HG02885 (cell line): ENCODE data around the gene CD7.

Source experiments
- ATAC-seq: cut with Tn5 transposase; IDR thresholded peaks from one replicate; pipeline ENCODE4 v1.9.1; 2021; ENCODE audit warnings: mild to moderate bottlenecking; ENCODE audit not compliant: unreplicated experiment, poor library complexity

Gene CD7

GRCh38 chr17:82301300-82301915, 16.0 kb downstream of the CD7 start:
- no peak for ATAC-seq

GRCh38 chr17:82300707-82301270, 16.6 kb downstream of the CD7 start:
- ATAC-seq, result no peak

- no peak for ATAC-seq
These were observed 17.2 kb downstream of the CD7 start for GRCh38 chr17:82300228-82300627.

GRCh38 chr17:82299452-82299851, 18.0 kb downstream of the CD7 start:
- ATAC-seq, result no peak

GRCh38 chr17:82298538-82299421, 18.6 kb downstream of the CD7 start:
- ATAC-seq, result no peak

- peak; percentile 36 for ATAC-seq
These were observed 19.5 kb downstream of the CD7 start for GRCh38 chr17:82297714-82298537.

DNA sequence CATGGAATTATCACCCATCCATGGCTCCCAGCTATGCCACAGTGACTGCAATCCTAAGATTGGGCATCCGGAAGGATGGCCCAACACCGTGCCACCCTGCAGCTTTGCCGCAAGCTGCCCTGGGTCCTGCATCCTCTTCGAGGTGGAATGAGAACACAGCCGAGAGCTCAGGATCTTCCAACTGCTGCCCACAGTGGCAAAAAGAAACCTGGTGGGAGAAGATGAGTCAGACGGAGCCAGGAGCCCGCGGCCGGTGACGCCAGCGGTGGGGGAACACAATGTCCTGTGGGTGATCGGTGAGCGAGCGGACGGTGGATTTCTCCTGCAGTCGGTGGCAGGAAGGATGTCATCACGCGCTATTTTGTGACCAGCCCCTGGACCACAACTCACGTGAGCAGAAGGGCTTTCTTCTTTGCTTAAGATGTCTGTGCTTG, 20.1 kb downstream of the CD7 start:
- no peak for ATAC-seq

GRCh38 chr17:82296511-82297279, 20.7 kb downstream of the CD7 start:
- ATAC-seq, result no peak

DNA sequence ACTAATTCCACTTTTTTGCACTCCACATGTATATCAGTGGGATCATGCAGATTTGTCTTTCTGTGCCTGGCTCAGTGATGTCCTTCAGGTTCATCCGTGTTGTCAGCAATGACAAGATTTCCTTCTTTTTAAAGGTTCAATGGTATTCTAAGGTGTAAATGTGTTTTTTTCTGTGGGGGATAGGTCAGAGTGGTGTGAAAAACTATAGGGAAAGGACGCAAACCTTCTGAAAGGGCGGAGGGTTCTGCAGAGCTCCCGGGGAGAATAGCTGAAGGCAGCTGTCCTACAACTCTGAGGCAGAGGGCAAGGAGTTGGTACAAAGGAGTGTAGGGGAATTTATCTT, 22.0 kb downstream of the CD7 start:
- no peak for ATAC-seq

GRCh38 chr17:82294064-82294773, 23.2 kb downstream of the CD7 start:
- ATAC-seq, result no peak

- peak; percentile 98 for ATAC-seq
These were observed 24.9 kb downstream of the CD7 start for GRCh38 chr17:82292251-82293154.

DNA sequence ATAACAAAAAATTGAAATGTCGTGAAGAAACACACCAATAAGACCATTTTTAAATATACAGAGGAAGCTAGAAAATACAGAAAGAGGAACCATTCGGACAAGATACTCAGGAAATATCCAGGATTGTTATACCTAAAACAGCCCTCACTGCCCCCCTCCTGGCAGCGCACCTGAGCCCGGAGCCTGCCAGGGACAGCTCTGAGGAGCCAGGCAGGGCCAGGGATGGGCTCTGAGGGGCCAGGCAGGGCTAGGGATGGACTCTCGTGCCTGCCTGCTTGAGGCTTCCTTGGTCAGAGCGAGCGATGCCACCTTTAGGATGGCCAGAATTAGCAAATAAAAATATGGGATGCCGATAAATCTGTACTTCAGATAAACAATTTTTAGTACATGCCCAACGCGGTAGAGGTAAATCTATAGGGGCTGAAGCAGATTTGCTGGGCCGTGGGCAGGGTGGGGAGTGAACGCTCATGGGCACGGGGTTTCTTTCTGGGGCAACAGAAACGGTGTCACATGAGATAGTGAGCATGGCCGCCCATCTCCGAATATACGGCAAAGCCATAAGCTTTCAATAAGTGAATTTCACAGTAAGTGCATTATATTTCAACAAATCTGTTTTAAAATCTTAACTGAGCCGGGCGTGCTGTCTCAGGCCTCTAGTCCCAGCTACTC, 25.7 kb downstream of the CD7 start:
- no peak for ATAC-seq

DNA sequence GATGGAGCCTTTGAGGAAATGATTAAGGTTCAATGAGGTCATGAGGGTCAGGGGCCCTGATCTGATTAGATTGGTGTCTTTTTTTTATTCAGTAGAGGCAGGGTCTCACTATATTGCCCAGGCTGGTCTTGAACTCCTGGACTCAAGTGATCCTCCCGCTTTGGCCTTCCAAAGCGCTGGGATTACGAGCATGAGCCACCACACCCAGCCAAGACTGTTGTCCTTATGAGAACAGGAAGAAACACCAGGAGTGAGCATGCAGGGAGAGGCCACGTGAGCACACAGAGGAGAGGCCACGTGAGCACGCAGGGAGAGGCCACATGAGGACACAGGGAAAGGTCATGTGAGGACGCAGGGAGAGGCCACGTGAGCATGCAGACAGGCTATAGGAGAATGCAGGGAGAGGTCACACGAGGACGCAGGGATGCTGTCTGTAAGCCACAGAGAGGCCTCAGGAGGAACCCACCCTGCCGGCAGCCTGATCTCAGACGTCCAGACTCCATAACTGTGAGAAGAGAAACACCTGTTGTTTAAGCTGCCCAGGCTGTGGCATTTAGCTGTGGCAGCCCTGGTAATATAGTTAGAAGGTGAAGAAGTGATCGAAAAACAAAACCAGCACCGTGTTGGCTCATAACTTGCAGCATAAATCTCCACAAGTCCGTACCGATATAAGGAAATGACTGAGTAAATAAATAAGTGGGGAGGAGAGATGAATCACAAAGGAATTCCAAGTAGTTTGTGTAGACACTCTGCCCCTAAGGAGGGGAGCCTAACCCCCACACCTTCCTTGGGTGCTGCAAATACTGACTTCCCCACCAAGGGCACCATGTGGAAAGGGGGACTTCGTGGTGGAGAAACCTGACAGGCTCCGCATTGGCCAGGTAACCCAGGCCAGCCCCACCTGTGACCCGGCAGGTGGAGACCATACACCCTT, 29.3 kb downstream of the CD7 start:
- no peak for ATAC-seq

GRCh38 chr17:82287013-82287867, 30.2 kb downstream of the CD7 start:
- no peak for ATAC-seq

- no peak for ATAC-seq
These were observed 32.3 kb downstream of the CD7 start for GRCh38 chr17:82285141-82285540.

DNA sequence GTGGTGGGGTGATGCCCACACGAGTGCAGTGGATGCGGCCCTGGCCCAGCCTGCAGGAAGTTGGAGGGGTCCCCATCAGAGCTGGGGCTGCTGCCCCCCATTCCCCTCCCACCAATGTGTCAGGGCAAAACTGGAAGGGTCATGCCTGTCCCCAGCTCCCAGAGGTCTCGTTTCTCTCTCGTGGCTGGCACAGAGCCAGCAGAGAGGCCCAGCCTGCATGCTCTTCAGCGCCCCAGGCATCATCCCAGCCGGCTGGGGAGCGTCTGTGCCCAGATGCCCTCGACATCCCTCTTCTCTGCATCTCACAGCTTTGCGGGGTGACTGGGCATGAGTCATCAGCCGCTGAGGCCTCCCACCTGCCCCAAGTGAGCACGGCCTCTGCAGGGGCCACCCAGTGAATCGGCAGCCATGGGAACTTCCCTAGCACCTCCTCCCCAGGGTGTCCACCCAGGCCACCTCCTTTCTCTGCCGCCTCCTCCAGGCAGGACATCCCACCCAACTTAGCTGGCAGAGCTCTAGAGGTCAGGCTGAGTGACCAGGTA, 34.1 kb downstream of the CD7 start:
- ATAC-seq, result no peak
